RWPE2 (cell line): ENCODE measurements around the gene VENTX.

Source experiments
- ATAC-seq: fragments of 200-7000 bp; cut with Tn5 transposase; 3 replicates; pipeline ENCODE4 v1.9.1; 2021; ENCODE audit warnings: low read depth
- DNase-seq: peaks from one replicate; pipeline ENCODE4 v3.0.0-alpha.2; 2020; ENCODE audit warnings: low spot score
- H3K27ac ChIP-seq: fragments of 450-650 bp; 2 replicates; pipeline ENCODE4 v1.5.1; 2017; ENCODE audit warnings: mild to moderate bottlenecking; ENCODE audit not compliant: poor library complexity, severe bottlenecking
- H3K27me3 ChIP-seq: fragments of 250-450 bp; sonication (Bioruptor Pico); 2 replicates; pipeline ENCODE4 v1.5.1; 2021; ENCODE audit warnings: mild to moderate bottlenecking, moderate library complexity; ENCODE audit not compliant: insufficient read depth, poor library complexity, severe bottlenecking
- H3K36me3 ChIP-seq: fragments of 250-450 bp; sonication (Bioruptor Pico); 2 replicates; pipeline ENCODE4 v1.5.1; 2020; ENCODE audit warnings: low read depth, mild to moderate bottlenecking, moderate library complexity
- H3K4me1 ChIP-seq: fragments of 250-450 bp; sonication (Bioruptor Pico); 2 replicates; pipeline ENCODE4 v1.5.1; 2021; ENCODE audit warnings: mild to moderate bottlenecking, moderate library complexity; ENCODE audit not compliant: insufficient read depth, poor library complexity, severe bottlenecking
- H3K4me3 ChIP-seq: fragments of 250-450 bp; sonication (Bioruptor Pico); 2 replicates; pipeline ENCODE4 v1.5.1; 2021; ENCODE audit warnings: mild to moderate bottlenecking, moderate library complexity; ENCODE audit not compliant: severe bottlenecking
- H3K9me3 ChIP-seq: fragments of 250-450 bp; sonication (Bioruptor Pico); 2 replicates; pipeline ENCODE4 v1.5.1; 2021; ENCODE audit warnings: mild to moderate bottlenecking, moderate library complexity; ENCODE audit not compliant: severe bottlenecking
- CTCF ChIP-seq: fragments of 450-650 bp; IDR thresholded peaks from one replicate; pipeline ENCODE4 v1.5.1; 2017; ENCODE audit warnings: mild to moderate bottlenecking, moderate library complexity; ENCODE audit not compliant: poor library complexity, severe bottlenecking

The VENTX gene

GRCh38 chr10:133258066-133258817 is 20.6 kb downstream of the VENTX start:
- Histone ChIP-seq H3K36me3 (no peaks in the 10 kb centered on the region), H3K27ac (peak overlapping the region; percentile 83), H3K4me3 (no peak overlapping the region), H3K27me3 (no peaks in the 10 kb centered on the region), H3K9me3 (no peaks in the 10 kb centered on the region), H3K4me1 (peaks cover 35% of the 10 kb centered on the region)
- peak; percentile 20; the same call in 1 of the 3 replicates for ATAC-seq
- no peak for DNase-seq
- TF ChIP-seq CTCF: no peak

GRCh38 chr10:133258818-133259601 is 21.4 kb downstream of the VENTX start:
- TF ChIP-seq CTCF: no peak
- DNase-seq (peak; percentile 95), ATAC-seq (peak; percentile 66)
- H3K27me3 ChIP-seq: no peaks in the 10 kb centered on the region
- peaks cover 35% of the 10 kb centered on the region for H3K4me1 ChIP-seq
- no peak overlapping the region for H3K4me3 ChIP-seq
- no peaks in the 10 kb centered on the region for H3K36me3 ChIP-seq
- no peaks in the 10 kb centered on the region for H3K9me3 ChIP-seq
- H3K27ac ChIP-seq: peak overlapping the region; percentile 83

DNA sequence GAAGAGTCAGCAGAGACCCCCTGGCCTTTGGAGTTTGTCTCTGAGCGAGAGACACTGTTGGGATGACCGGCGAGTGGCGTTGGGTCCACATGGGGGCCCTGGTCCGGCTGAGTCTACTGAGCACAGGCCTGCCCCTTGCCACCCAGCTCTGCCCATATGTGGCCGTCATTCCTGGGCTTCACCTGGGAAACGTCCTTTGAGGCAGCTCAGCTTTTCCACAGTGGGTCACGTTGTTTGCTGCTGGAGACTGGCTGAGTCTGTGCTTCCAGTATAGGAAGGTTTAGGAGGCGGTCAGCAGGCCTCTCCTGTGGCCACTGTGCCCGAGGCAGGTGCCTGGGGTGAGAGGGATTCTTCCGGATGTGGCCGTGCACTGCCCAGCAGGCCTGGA is 21.9 kb downstream of the VENTX start:
- no peaks in the 10 kb centered on the region for H3K36me3 ChIP-seq
- TF ChIP-seq CTCF: no peak
- H3K27me3 ChIP-seq: no peaks in the 10 kb centered on the region
- peak overlapping the region; percentile 83 for H3K27ac ChIP-seq
- DNase-seq: no peak
- peak; percentile 0 for ATAC-seq
- H3K4me3 ChIP-seq: no peak overlapping the region
- no peaks in the 10 kb centered on the region for H3K9me3 ChIP-seq
- H3K4me1 ChIP-seq: peaks cover 40% of the 10 kb centered on the region

DNA sequence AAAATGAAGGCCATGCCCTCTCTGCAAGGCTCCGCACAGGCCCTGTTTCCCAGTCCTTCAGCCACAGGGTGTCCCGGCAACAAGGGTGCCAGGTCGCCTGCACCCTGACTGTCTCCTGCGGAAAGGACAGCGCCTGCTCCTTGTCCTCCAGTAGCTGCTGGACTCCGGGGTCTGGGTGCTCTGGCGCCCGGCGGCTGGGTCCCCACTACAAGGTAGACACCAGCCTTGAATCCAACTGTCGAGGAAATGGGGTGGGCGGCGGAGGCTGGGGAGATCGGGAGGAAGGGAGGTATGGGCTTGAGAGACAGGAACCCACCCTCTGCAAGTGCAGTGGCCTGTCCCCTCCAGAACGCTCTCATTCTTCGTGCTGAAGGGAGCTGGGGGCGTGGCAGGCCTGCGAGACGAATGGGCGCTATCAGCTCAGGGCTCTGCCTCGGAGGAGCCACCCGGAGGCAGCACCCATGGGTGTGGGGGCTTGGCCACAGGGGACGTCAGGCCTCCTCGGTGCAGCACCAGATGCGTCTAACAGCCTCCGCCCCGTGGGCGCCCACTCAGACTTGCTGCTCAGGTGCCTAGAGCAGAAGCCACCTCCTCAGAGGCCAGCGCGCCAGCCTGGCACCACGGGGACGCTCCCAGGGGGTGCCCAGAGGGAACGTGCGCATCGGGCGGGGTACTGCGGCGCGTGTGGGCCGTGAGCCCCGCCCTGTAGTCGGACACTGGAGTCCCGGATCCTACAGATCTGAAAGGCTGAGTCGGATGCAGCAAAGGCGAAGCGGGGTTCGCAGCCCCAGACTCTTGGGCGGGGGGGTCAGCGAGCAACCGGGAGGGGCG is 23.5 kb downstream of the VENTX start:
- peak overlapping the region; percentile 88 for H3K4me3 ChIP-seq
- no peaks in the 10 kb centered on the region for H3K36me3 ChIP-seq
- TF ChIP-seq CTCF: no peak
- H3K4me1 ChIP-seq: peaks cover 40% of the 10 kb centered on the region
- no peaks in the 10 kb centered on the region for H3K27me3 ChIP-seq
- no peak for DNase-seq
- no peaks in the 10 kb centered on the region for H3K9me3 ChIP-seq
- ATAC-seq: peak; percentile 12; the same call in 2 of the 3 replicates
- H3K27ac ChIP-seq: peak overlapping the region; percentile 76
